Measurements from ENCODE around the gene CCDC12. TPM values are rescaled to one million over a fixed set of nuclear protein-coding genes. Genes with fewer than 3 reads are reported as not detected.

The CCDC12 gene
- total RNA-seq, 1 experiment from 2014 or later: 47.3 TPM

GRCh38 chr3:47019201-47019600 lies 42.7 kb upstream of the CCDC12 start:
- no TSS peak for BruUV-seq (replicated peaks)
- peaks cover 11% of the 10 kb centered on the region for H3K36me3 Mint-ChIP-seq (ENCODE audit: insufficient read depth, unreplicated experiment)
- DNase-seq: no peak

GRCh38 chr3:47018269-47018611 lies 41.7 kb upstream of the CCDC12 start:
- H3K27me3 Mint-ChIP-seq (ENCODE audit: unreplicated experiment): no peaks in the 10 kb centered on the region
- peaks cover 17% of the 10 kb centered on the region for H3K36me3 Mint-ChIP-seq (ENCODE audit: insufficient read depth, unreplicated experiment)
- intact Hi-C loops (cut with micrococcal nuclease; ENCODE audit: unreplicated experiment): no loop called here
- H3K4me1 Mint-ChIP-seq (ENCODE audit: low read depth, unreplicated experiment): no peaks in the 10 kb centered on the region
- no peak overlapping the region for H3K4me3 Mint-ChIP-seq (ENCODE audit: low read depth, unreplicated experiment)
- H3K9me3 Mint-ChIP-seq (ENCODE audit: low read depth, unreplicated experiment): no peaks in the 10 kb centered on the region
- CTCF ChIA-PET: no interaction called here
- no TSS peak for BruUV-seq (replicated peaks)
- no peak overlapping the region for H3K27ac Mint-ChIP-seq (ENCODE audit: unreplicated experiment)
- TF ChIP-seq CTCF (IDR thresholded peaks at IDR 0.05; ENCODE audit: unreplicated experiment): no peak
- no peak for DNase-seq

More at GRCh38 chr3:47019201-47019600, 42.7 kb upstream of the CCDC12 start:
- intact Hi-C loops (cut with micrococcal nuclease; ENCODE audit: unreplicated experiment): no loop called here
- H3K27me3 Mint-ChIP-seq (ENCODE audit: unreplicated experiment): no peaks in the 10 kb centered on the region
- TF ChIP-seq CTCF (IDR thresholded peaks at IDR 0.05; ENCODE audit: unreplicated experiment): no peak
- H3K4me3 Mint-ChIP-seq (ENCODE audit: low read depth, unreplicated experiment): no peak overlapping the region
- no peak overlapping the region for H3K27ac Mint-ChIP-seq (ENCODE audit: unreplicated experiment)
- H3K9me3 Mint-ChIP-seq (ENCODE audit: low read depth, unreplicated experiment): no peaks in the 10 kb centered on the region
- CTCF ChIA-PET: no interaction called here
- no peaks in the 10 kb centered on the region for H3K4me1 Mint-ChIP-seq (ENCODE audit: low read depth, unreplicated experiment)

GRCh38 chr3:47017504-47018268 lies 41.1 kb upstream of the CCDC12 start:
- BruUV-seq (replicated peaks): no TSS peak
- Mint-ChIP-seq H3K4me3 (ENCODE audit: low read depth, unreplicated experiment) (no peak overlapping the region), H3K36me3 (ENCODE audit: insufficient read depth, unreplicated experiment) (peaks cover 19% of the 10 kb centered on the region), H3K27ac (ENCODE audit: unreplicated experiment) (no peak overlapping the region), H3K9me3 (ENCODE audit: low read depth, unreplicated experiment) (no peaks in the 10 kb centered on the region), H3K4me1 (ENCODE audit: low read depth, unreplicated experiment) (no peaks in the 10 kb centered on the region), H3K27me3 (ENCODE audit: unreplicated experiment) (no peaks in the 10 kb centered on the region)
- intact Hi-C loops (cut with micrococcal nuclease; ENCODE audit: unreplicated experiment): no loop called here
- CTCF ChIA-PET: no interaction called here
- no peak for TF ChIP-seq CTCF (IDR thresholded peaks at IDR 0.05; ENCODE audit: unreplicated experiment)
- DNase-seq: no peak

GRCh38 chr3:47016934-47017435 lies 40.4 kb upstream of the CCDC12 start:
- CTCF ChIA-PET: no interaction called here
- TF ChIP-seq CTCF (IDR thresholded peaks at IDR 0.05; ENCODE audit: unreplicated experiment): no peak
- Mint-ChIP-seq H3K36me3 (ENCODE audit: insufficient read depth, unreplicated experiment) (peaks cover 21% of the 10 kb centered on the region), H3K27me3 (ENCODE audit: unreplicated experiment) (no peaks in the 10 kb centered on the region), H3K27ac (ENCODE audit: unreplicated experiment) (no peak overlapping the region), H3K4me3 (ENCODE audit: low read depth, unreplicated experiment) (no peak overlapping the region), H3K4me1 (ENCODE audit: low read depth, unreplicated experiment) (no peaks in the 10 kb centered on the region), H3K9me3 (ENCODE audit: low read depth, unreplicated experiment) (no peaks in the 10 kb centered on the region)
- intact Hi-C loops (cut with micrococcal nuclease; ENCODE audit: unreplicated experiment): no loop called here
- DNase-seq: no peak
- no TSS peak for BruUV-seq (replicated peaks)

All from Calu3 (cell line).